Renal pelvis (tissue), 12 donors: Measurements from ENCODE around the gene GSPT2. TPM values are rescaled to one million over a fixed set of nuclear protein-coding genes. Genes with fewer than 3 reads are reported as not detected.
"Not testable (repeated sequence)": the region's sequence is repeated elsewhere in the genome, so short reads cannot be mapped to it uniquely, and the experiment has no call there.

Experiments
- DNase-seq: peaks from one replicate; pipeline ENCODE4 v3.0.0-alpha.2; 2013
- long read RNA-seq, 16 experiments: transcript quantifications; one replicate each; lab custom pipeline, GENCODE V29; 2026
- polyA plus RNA-seq, 3 donors: library from polyadenylated mRNA; unstranded; fragments of 120-200 nt; gene quantifications; one replicate each; pipeline ENCODE4 v1.2.1, GENCODE V29; 2013; ENCODE audit not compliant: insufficient read length in 3 of 3

Gene GSPT2
- polyA plus RNA-seq, result 10 to 100 TPM; 19.7 to 22.3 (median 21.0) TPM
- long read RNA-seq, donor 1, transcript GSPT2-201 (1 exons, 2,802 nt), result major isoform, 25 of 25 reads
- long read RNA-seq, donor 1, partial matches to known transcripts, result 0 of 25 reads
- long read RNA-seq, donor 1, other reads (novel, unspliced or antisense), result 0 of 25 reads
- long read RNA-seq, donor 2, transcript GSPT2-201 (1 exons, 2,802 nt), result major isoform, 50 of 50 reads
- long read RNA-seq, donor 2, partial matches to known transcripts, result 0 of 50 reads
- long read RNA-seq, donor 2, other reads (novel, unspliced or antisense), result 0 of 50 reads
- long read RNA-seq, donor 3, transcript GSPT2-201 (1 exons, 2,802 nt), result major isoform, 30 of 30 reads
- long read RNA-seq, donor 3, partial matches to known transcripts, result 0 of 30 reads
- long read RNA-seq, donor 3, other reads (novel, unspliced or antisense), result 0 of 30 reads
- long read RNA-seq, donor 4, transcript GSPT2-201 (1 exons, 2,802 nt), result major isoform, 39 of 39 reads
- long read RNA-seq, donor 4, partial matches to known transcripts, result 0 of 39 reads
- long read RNA-seq, donor 4, other reads (novel, unspliced or antisense), result 0 of 39 reads
- long read RNA-seq, donor 5, transcript GSPT2-201 (1 exons, 2,802 nt), result major isoform, 13 of 13 reads
- long read RNA-seq, donor 5, partial matches to known transcripts, result 0 of 13 reads
- long read RNA-seq, donor 5, other reads (novel, unspliced or antisense), result 0 of 13 reads
- long read RNA-seq, donor 6, transcript GSPT2-201 (1 exons, 2,802 nt), result major isoform, 41 of 41 reads
- long read RNA-seq, donor 6, partial matches to known transcripts, result 0 of 41 reads
- long read RNA-seq, donor 6, other reads (novel, unspliced or antisense), result 0 of 41 reads
- long read RNA-seq, donor 7, transcript GSPT2-201 (1 exons, 2,802 nt), result major isoform, 46 of 46 reads
- long read RNA-seq, donor 7, partial matches to known transcripts, result 0 of 46 reads
- long read RNA-seq, donor 7, other reads (novel, unspliced or antisense), result 0 of 46 reads
- long read RNA-seq, donor 8, transcript GSPT2-201 (1 exons, 2,802 nt), result major isoform, 14 of 14 reads
- long read RNA-seq, donor 8, partial matches to known transcripts, result 0 of 14 reads
- long read RNA-seq, donor 8, other reads (novel, unspliced or antisense), result 0 of 14 reads
- long read RNA-seq, donor 9, transcript GSPT2-201 (1 exons, 2,802 nt), result major isoform, 47 of 47 reads
- long read RNA-seq, donor 9, partial matches to known transcripts, result 0 of 47 reads
- long read RNA-seq, donor 9, other reads (novel, unspliced or antisense), result 0 of 47 reads
- long read RNA-seq, donor 10, transcript GSPT2-201 (1 exons, 2,802 nt), result major isoform, 33 of 33 reads
- long read RNA-seq, donor 10, partial matches to known transcripts, result 0 of 33 reads
- long read RNA-seq, donor 10, other reads (novel, unspliced or antisense), result 0 of 33 reads
- long read RNA-seq, donor 11, transcript GSPT2-201 (1 exons, 2,802 nt), result major isoform, 20 of 20 reads
- long read RNA-seq, donor 11, partial matches to known transcripts, result 0 of 20 reads
- long read RNA-seq, donor 11, other reads (novel, unspliced or antisense), result 0 of 20 reads
- long read RNA-seq, donor 12, transcript GSPT2-201 (1 exons, 2,802 nt), result major isoform, 51 of 51 reads
- long read RNA-seq, donor 12, partial matches to known transcripts, result 0 of 51 reads
- long read RNA-seq, donor 12, other reads (novel, unspliced or antisense), result 0 of 51 reads
- long read RNA-seq, donor 13, transcript GSPT2-201 (1 exons, 2,802 nt), result major isoform, 16 of 16 reads
- long read RNA-seq, donor 13, partial matches to known transcripts, result 0 of 16 reads
- long read RNA-seq, donor 13, other reads (novel, unspliced or antisense), result 0 of 16 reads
- long read RNA-seq, donor 14, transcript GSPT2-201 (1 exons, 2,802 nt), result major isoform, 64 of 64 reads
- long read RNA-seq, donor 14, partial matches to known transcripts, result 0 of 64 reads
- long read RNA-seq, donor 14, other reads (novel, unspliced or antisense), result 0 of 64 reads
- long read RNA-seq, donor 15, transcript GSPT2-201 (1 exons, 2,802 nt), result major isoform, 45 of 45 reads
- long read RNA-seq, donor 15, partial matches to known transcripts, result 0 of 45 reads
- long read RNA-seq, donor 15, other reads (novel, unspliced or antisense), result 0 of 45 reads
- long read RNA-seq, donor 16, transcript GSPT2-201 (1 exons, 2,802 nt), result major isoform, 59 of 59 reads
- long read RNA-seq, donor 16, partial matches to known transcripts, result 0 of 59 reads
- long read RNA-seq, donor 16, other reads (novel, unspliced or antisense), result 0 of 59 reads

DNA sequence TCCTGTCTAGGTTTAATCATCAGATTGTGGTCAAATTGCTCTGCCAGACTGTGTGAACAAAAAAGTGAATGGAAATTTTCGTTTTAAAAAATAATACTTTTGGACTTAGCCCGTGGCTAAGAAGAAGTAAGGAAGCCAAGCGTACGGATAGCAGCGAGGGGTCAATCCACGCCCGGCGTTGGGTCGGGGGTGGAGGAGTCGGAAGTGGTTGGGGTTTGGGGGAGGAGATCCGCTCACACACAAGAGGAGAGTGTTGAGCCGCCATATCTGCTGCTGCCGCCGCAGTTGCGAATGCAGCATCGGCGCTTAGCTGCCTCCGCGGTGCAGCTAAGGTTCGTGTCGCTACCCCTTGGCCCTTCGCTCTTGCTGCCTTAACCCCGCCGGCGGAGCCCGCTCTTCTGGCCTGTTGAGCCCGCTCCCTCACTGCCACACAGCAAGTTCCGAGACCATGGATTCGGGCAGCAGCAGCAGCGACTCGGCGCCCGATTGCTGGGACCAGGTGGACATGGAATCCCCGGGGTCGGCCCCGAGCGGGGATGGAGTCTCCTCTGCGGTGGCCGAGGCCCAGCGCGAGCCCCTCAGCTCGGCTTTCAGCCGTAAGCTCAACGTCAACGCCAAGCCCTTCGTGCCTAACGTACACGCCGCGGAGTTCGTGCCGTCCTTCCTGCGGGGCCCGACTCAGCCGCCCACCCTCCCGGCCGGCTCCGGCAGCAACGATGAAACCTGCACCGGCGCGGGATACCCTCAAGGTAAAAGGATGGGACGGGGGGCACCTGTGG is at the start of gene GSPT2:
Gene GSPT2 (plus strand): TSS at position 264 of the 779 bp plus-strand sequence. CDS start 185 bp downstream, at position 449.
- peak; percentile 65 for DNase-seq

DNA sequence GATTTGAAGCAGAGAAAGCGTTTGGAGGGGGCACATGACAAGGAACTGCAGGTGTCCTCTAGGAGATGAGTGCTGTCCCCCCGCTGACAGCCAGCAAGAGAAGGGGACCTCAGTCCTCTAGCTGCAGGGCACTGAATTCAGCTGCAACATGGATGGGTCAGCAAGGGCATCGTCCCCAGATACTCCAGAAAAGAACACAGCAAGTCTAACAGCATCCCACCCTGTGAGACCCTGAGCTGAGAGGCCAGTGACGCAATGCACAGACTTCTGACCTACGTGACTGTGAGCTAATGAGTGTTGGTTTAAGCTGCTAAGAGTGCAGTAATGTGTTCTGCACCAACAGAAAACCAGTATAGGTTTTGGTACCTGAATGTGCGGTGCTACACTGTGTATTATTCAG is 49.0 kb upstream of the GSPT2 start:
- DNase-seq, result no peak

DNA sequence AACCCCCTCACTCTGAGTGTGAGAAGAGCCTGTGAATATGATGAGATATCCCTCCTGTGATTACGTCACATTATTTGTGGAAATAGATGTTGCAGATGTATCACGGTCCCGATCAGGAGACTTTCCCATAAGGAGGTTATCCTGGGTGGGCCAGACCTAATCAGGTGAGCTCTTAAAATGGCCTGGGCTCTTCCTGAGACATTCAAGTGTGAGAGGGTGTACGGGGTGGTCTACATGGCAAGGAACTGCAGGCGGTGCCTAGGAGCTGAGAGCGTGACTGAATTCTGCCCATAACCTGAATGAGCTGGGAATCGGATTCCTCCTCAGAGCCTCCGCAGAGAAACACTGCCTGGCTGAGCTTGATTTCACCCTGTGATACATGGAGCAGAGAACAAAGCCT is 45.8 kb upstream of the GSPT2 start:
- DNase-seq, result no peak

DNA sequence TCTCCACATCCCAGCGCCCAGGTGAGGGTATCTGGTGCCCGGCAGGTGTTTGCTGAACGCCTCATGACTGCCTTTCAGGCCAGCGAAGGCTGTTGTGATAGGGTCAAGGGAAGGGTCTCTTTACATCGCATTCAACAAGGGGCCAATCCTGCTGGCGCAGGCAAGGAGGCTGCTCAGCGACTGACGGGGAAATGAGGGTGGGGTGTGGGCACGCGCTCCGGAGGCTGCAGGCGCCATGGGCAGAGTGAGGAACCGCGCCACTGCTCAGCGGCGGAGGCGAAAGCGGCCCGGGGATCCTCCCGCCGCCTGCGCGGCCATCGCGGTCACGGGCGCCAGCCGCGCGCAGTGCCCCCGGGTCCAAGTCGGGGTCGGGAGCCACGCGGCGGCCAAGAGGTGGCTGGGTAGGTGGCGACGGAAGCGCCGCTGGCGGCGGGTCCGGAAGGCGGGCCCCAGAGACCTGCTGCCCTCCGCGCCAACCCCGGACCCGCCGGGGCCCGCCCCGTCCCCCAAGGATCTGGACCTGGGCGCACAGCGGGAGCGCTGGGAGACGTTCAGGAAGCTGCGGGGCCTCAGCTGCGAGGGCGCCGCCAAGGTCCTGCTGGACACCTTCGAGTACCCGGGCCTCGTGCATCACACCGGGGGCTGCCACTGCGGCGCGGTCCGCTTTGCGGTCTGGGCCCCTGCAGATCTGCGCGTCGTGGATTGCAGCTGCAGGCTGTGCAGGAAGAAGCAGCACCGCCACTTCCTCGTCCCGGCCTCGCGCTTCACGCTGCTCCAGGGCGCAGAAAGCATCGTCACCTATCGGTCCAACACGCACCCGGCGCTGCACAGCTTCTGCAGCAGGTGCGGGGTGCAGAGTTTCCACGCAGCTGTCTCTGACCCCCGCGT is 32.7 kb upstream of the GSPT2 start, which contains the start of gene CENPVL1:
Gene CENPVL1 (plus strand): TSS at position 236 of the 888 bp plus-strand sequence. CDS start 0 bp downstream, at position 236.
- DNase-seq, result not testable (repeated sequence)

DNA sequence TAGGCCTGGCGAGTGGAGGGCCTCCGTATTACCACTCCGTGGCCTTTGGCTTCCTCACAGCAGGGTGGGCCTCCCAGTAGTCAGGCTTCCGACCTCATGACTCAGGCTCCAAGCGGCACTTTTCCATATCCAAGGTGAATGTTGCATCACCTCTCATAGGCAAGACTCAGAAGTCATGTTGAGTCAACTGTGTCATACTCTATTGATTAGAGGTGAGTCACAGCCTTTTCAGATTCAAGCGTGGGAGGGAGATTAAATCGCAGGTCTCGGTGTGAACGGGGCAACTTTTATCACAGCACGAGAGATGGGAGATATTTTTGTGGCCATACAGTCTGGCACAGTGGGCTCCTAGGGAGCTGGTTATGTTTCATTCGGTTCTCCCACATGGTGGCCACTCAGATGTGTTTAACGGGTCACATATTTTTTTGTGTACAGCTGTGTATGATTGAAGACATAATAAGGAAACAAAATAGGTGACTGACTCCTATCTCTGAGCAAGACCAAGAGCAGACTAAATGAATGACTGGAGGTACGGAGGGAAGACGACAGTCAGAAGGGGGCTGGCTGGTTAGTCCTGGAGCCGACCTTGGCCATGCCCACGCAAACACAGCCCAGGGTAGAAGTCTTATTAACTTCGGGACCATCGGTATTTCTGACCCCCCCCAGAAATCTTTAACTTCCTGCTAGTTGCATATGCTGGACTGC is 30.1 kb upstream of the GSPT2 start:
- DNase-seq, result not testable (repeated sequence)

DNA sequence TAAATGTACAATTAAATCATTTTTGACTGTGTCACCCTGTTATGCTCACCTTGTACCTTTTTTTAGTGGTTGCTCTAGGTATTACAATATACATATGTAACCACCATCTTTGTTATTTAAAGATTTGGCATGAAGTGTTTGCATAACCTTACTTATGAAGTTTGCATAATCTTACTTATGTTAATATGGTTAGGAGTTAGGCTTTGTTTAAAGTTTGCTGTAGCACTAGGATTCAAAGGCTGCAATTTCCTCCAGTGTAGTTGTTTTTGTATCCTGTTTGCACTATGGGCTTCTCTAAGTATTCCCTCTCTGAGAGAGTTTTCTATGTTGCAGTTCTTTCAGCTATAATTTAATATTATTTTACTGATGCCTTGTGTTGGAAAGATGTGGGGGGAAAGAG is 15.0 kb upstream of the GSPT2 start:
- DNase-seq, result no peak

DNA sequence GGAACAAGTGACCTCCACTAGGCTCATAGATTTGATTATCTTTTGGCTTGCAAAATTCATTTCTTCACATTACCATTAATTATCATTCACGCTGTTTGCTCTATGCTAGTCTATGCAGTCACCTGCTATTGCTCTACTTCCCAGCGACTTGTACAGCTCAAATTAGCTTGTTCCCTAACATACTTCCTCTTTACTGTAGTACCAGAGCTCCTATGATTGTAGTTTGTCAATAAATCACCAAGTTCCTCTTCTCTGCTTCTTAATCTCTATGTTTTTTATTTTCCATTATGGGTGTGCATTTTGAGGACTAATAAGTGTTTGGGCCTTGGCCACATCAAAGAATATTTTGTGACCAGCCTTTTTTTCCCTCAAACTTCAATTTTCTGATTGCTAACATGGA is 6.2 kb upstream of the GSPT2 start:
- DNase-seq, result no peak

DNA sequence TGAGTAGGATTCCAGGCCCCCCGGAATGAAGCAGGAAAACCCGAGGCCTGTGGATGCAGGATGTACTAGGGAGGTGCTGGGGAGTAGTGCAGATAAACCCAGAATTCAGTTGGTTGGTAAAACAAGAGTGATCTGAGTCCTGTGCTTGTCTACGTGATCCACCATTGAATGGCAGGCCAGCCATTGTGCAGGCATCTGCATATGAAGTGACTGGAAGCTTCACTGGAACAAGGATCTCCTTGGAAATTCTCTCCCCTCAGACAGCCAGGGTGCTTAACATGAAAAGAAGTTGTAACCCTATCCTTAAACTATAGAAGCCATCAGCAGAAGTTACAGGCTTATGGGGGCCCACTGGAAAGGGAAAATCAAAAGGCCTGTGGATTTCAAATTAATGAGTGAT is 656 bp upstream of the GSPT2 start:
- no peak for DNase-seq

DNA sequence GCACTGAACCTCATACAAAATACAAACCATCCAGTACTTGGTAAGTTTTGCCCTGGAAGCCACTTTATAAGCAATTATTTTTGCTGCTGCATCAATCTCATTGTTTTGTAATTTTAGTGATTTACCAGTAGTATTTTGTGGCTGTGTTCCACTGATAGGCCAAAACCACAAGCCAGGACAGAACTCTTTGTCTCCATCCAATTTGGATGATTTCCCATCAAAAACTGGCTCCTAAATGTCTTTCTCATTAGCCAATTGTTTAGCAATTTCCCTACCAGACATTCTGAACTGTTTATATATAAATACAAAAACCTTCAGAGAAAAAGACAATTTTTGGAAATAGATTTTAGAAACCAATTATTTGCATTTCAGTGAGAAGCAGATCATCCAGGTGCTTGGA is 4.4 kb downstream of the GSPT2 start:
- DNase-seq, result no peak

DNA sequence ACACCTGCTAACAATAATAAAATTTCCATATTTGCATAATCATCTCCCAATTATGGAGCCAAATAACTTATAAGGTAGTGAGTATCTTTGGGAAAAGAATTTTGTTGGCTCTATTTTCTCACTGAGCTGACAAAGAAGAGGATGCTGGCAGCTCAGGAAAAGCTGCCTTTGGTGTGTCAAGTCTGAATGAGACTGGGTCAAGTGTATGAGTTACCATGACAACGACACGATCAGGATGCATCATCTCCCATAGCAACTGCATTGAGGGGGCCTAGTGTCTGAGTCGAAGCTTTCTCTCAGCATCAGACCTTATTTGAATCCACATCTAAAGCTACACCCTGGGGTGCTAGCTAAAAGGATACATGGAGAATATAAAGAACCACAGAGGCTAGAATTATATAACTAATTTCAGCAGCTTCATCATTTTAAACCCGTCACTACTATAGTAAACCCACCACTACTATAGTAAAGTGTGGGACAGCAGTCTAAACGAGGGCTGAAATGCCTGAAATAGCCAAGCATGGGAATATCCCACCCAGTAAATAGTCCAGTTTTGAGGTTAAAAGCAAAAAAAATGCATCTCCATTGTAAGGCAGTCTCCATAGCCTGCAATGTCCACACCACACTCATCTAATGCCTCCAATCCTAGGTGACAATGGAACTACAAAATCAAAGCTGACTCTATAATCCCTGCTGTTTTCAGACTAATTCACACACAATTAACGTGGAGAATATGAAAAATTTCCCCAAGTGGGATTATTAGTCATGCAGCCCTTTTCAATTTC is 16.0 kb downstream of the GSPT2 start:
- DNase-seq, result no peak

DNA sequence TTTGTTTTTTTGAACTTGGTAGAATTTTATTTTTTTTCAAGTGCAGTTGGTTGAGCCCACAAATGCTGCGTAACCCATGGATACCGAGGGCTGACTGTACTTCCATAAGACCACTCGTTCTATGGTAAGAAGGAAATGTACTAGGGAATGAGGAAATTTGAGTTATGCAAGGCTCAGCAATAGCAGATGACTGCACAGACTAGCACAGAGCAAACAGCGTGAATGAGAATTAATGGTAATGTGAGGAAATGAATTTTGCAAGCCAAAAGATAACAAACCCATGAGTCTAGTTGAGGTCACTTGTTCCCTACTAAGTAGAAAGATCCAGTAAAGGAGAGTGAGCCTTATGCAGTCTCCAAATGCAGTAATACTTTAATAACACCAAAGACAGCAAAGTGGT is 17.4 kb downstream of the GSPT2 start:
- no peak for DNase-seq

DNA sequence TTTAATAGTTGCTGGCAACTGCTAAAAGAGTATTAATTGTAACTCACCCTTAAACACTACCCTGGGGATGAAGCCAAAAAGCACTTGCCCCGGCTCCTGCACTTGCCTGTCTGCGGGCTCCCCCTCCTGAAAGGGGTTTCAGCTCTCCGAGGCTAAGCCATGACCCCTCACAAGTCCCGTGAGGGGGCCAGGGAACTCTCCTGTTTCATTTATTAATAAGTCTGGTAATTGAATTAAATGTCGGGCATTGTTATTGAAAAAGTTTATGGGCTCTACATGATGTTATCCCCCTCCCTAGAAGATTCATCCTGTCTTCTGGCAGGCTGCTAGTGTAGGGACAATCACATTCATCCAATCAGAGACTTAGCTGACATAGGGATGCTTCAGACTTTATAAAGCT is 23.3 kb downstream of the GSPT2 start:
- DNase-seq, result no peak

DNA sequence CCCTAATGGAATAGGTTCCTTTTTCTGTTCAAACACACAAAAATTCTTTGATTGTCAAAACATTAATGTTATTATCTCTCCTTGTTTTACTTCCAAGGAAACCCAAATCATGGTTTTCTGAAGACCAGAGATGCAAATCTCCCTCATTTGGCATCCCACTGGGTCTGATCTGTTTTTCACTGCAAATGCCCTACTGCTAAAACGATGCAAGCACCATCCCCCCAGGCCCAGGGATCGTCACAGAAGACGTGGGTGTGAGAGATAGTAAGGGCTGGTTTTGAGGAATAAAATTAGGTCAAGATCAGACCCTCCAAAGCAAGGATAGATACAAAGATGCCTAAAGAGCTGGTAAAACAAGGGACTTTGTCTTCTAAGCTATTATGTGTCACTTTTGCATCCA is 33.6 kb downstream of the GSPT2 start:
- no peak for DNase-seq

DNA sequence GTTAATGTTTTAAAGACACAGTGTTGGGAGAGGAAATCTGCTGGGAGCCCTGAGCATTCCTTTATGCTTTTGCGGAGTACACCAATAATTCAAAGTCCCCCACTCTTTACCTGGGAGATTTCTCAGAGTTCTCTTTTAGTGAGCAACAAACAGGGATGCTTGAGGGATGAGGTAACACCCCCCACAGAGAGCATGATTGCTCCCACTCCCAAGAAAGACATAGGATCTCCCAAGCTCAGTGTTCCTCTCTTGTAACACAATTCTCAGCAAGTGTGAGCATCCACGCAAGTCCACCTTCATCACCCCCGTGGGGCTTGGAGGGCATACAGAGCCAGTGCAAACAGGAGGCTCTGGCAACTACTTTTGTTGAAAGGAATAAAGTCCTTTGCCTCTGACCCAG is 36.1 kb downstream of the GSPT2 start:
- no peak for DNase-seq

DNA sequence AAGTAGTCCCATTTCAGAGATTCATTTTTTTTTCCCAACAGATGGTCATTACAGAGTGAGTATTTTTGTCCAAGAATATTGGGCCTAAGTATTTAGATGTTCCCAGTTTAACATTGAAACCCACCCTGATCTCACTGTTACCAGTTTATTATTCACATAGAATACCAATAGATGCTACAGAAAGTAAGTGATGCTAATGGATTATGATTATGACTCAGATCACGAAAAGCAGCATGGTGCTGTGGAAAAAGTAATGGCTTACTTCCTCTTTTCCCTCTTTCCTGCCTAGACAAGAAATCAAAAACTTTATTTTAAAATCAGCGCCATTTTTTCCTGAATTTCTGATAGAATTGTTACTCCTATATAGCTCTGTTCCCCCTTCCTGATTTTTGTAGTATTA is 51.9 kb downstream of the GSPT2 start:
- DNase-seq, result no peak
